Keratinocyte (primary cell): ENCODE measurements around the gene PTPN13. TPM values are rescaled to one million over a fixed set of nuclear protein-coding genes. Genes with fewer than 3 reads are reported as not detected.

ENCODE experiments used
- DNase-seq: peaks from one replicate; pipeline ENCODE4 v3.0.0-alpha.2; 2011; ENCODE audit warnings: low read depth, missing footprints, low spot score
- FAIRE-seq: peaks from 2 replicates; lab custom pipeline; 2011; peaks lifted over from hg19 to GRCh38; lab: Jason Lieb, UNC
- H2AFZ ChIP-seq: 2 replicates; pipeline ENCODE4 v1.6.0; 2012; ENCODE audit warnings: low read length, control low read depth, inconsistent platforms; ENCODE audit not compliant: control insufficient read depth
- H3K27ac ChIP-seq: 2 replicates; pipeline ENCODE4 v1.5.1; 2011; ENCODE audit warnings: low read length; ENCODE audit not compliant: control insufficient read depth, insufficient read depth
- H3K27me3 ChIP-seq: 3 replicates; pipeline ENCODE4 v1.6.0; 2011; ENCODE audit warnings: low read length; ENCODE audit not compliant: control insufficient read depth, insufficient read depth; ENCODE audit errors: extremely low read depth
- H3K36me3 ChIP-seq, 2 experiments: 2 replicates in 1 of 2; 3 replicates in 1 of 2; pipeline ENCODE4 v1.5.1; 2011; ENCODE audit warnings: low read length in 2 of 2, mild to moderate bottlenecking in 1 of 2; ENCODE audit not compliant: control insufficient read depth in 2 of 2, insufficient read depth in 2 of 2; ENCODE audit errors: extremely low read depth in 1 of 2
- H3K4me1 ChIP-seq: 3 replicates; pipeline ENCODE4 v1.5.1; 2011; ENCODE audit warnings: low read length; ENCODE audit not compliant: control insufficient read depth, insufficient read depth; ENCODE audit errors: extremely low read depth
- H3K4me2 ChIP-seq: 3 replicates; pipeline ENCODE4 v1.6.0; 2011; ENCODE audit warnings: low read depth, low read length; ENCODE audit not compliant: control insufficient read depth, insufficient read depth; ENCODE audit errors: extremely low read depth
- H3K4me3 ChIP-seq, 3 experiments: fragments of 200-600 bp in 1 of 3; sonication (generic) in 1 of 3; 2 replicates in 2 of 3; 3 replicates in 1 of 3; pipeline ENCODE4 v1.5.1; 2011 to 2016; ENCODE audit warnings: low read length in 3 of 3, mild to moderate bottlenecking in 3 of 3, control low read depth in 2 of 3, inconsistent platforms in 1 of 3, low read depth in 1 of 3, mixed read lengths in 1 of 3, mixed run types in 1 of 3, moderate library complexity in 1 of 3; ENCODE audit not compliant: control insufficient read depth in 2 of 3, insufficient read depth in 2 of 3; ENCODE audit errors: extremely low read depth in 1 of 3
- H3K79me2 ChIP-seq: 2 replicates; pipeline ENCODE4 v1.6.0; 2012; ENCODE audit warnings: low read length; ENCODE audit not compliant: control insufficient read depth, insufficient read depth
- H3K9ac ChIP-seq: 3 replicates; pipeline ENCODE4 v1.6.0; 2011; ENCODE audit warnings: low read length; ENCODE audit not compliant: control insufficient read depth, insufficient read depth; ENCODE audit errors: extremely low read depth
- H3K9me1 ChIP-seq: 3 replicates; pipeline ENCODE4 v1.6.0; 2011; ENCODE audit warnings: low read length; ENCODE audit not compliant: control insufficient read depth, insufficient read depth; ENCODE audit errors: extremely low read depth
- H3K9me3 ChIP-seq: 2 replicates; pipeline ENCODE4 v1.5.1; 2012; ENCODE audit warnings: low read depth, low read length; ENCODE audit not compliant: control insufficient read depth
- H4K20me1 ChIP-seq: 3 replicates; pipeline ENCODE4 v1.6.0; 2011; ENCODE audit warnings: low read length; ENCODE audit not compliant: control insufficient read depth, insufficient read depth; ENCODE audit errors: extremely low read depth
- EZH2 ChIP-seq: IDR thresholded peaks from one replicate; pipeline ENCODE4 v1.6.1; 2012; ENCODE audit warnings: inconsistent platforms, mild to moderate bottlenecking, low read length, moderate library complexity
- dilution Hi-C: fragments of 300-500 bp; cut with MboI; formaldehyde crosslinking; loops from one replicate; pipeline ENCODE4 v1.7.0; 2020; ENCODE audit warnings: low sequenced_read_pairs; ENCODE audit not compliant: extremely low pct_ligation_motif_present
- polyA plus RNA-seq, 5 experiments: library from polyadenylated mRNA; depleted of rRNA in 3 of 5; stranded (reverse) in 3 of 5; stranded (forward) in 1 of 5; unstranded in 1 of 5; fragments of >200 nt; gene quantifications; 1 replicate in 1 of 5; 2 replicates in 3 of 5; 3 replicates in 1 of 5; pipeline versions ENCODE4 v1.2.1 to v1.2.3, GENCODE V29; 2011 to 2012; ENCODE audit warnings: missing spikeins in 2 of 5, low read depth in 1 of 5, low replicate concordance in 1 of 5
- TF ChIP-seq, protein P1 (sequence below), 3 experiments: IDR thresholded peaks in 1 of 3; conservative IDR thresholded peaks in 1 of 3; optimal IDR thresholded peaks in 1 of 3; 2 replicates in 2 of 3; 3 replicates in 1 of 3; pipeline versions ENCODE3 to v1.5.1; 2011; ENCODE audit warnings: low read length in 3 of 3, mild to moderate bottlenecking in 3 of 3, moderate library complexity in 2 of 3, control low read depth in 1 of 3, inconsistent platforms in 1 of 3; ENCODE audit not compliant: insufficient read depth in 2 of 3; ENCODE audit errors: extremely low read depth in 1 of 3

Gene PTPN13
- polyA plus RNA-seq, 1 donor (not counting 4 experiments of a cell fraction or from before 2014, with no cell fraction given) = 37.6 TPM

DNA sequence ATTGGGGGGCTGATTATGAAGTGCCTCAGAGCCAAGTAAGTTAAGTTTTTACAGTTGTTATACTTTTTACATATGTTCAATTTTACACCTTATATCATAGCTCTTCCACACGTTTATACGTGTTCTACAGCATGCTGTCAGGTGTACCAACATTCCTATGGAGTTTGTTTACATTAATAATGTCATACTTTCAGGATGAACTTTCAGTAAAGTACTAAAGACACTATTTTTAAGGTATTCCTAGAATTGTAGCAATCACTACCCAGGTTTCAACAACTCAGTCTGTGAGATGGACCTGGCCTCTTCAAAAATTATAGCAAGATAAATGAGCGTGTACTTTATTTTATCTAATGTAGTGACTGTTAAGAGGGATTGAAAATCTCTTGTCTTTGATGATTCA lies 92.6 kb downstream of the PTPN13 start:
- Histone ChIP-seq H3K9me3 (no peaks in the 10 kb centered on the region), H4K20me1 (no peaks in the 10 kb centered on the region), H3K27me3 (no peaks in the 10 kb centered on the region), H3K4me1 (peaks cover 5% of the 10 kb centered on the region), H3K4me3 (no peak overlapping the region), H3K36me3 (peaks cover 5 to 9% of the 10 kb centered on the region in 2 experiments), H3K4me2 (no peak overlapping the region), H3K27ac (no peak overlapping the region), H2AFZ (no peak overlapping the region), H3K9me1 (no peaks in the 10 kb centered on the region), H3K9ac (no peak overlapping the region), H3K79me2 (peaks cover 2% of the 10 kb centered on the region)
- DNase-seq (no peak), FAIRE-seq (no peak)
- dilution Hi-C loops = no loop called here
- TF ChIP-seq, protein P1, sequence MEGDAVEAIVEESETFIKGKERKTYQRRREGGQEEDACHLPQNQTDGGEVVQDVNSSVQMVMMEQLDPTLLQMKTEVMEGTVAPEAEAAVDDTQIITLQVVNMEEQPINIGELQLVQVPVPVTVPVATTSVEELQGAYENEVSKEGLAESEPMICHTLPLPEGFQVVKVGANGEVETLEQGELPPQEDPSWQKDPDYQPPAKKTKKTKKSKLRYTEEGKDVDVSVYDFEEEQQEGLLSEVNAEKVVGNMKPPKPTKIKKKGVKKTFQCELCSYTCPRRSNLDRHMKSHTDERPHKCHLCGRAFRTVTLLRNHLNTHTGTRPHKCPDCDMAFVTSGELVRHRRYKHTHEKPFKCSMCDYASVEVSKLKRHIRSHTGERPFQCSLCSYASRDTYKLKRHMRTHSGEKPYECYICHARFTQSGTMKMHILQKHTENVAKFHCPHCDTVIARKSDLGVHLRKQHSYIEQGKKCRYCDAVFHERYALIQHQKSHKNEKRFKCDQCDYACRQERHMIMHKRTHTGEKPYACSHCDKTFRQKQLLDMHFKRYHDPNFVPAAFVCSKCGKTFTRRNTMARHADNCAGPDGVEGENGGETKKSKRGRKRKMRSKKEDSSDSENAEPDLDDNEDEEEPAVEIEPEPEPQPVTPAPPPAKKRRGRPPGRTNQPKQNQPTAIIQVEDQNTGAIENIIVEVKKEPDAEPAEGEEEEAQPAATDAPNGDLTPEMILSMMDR (optimal IDR thresholded peaks at IDR 0.05 in 1 of 3, IDR thresholded peaks at IDR 0.05 in 1 of 3, conservative IDR thresholded peaks at IDR 0.05 in 1 of 3; ENCODE audit: extremely low read depth in 1 of 3, insufficient read depth in 2 of 3, low read length in 3 of 3) = no peak
- no peak for TF ChIP-seq EZH2

DNA sequence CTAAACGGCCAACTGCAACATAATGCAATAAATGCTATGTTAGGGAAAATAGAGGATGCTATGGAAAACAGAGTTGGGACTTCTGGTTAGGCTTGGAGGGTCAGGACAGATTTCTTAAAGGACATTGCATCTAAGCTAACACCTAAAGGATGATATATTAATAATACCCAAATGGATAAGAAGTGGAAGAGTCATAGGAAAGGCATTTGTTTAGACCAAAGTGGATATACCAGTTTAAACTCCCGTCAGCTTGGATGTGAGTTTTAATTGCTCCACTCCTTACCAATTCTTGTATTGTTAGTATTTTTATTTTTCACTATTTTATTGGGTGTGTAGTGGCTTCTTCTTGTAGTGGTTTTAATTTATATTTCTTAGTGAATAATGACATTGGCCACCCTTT lies 93.9 kb downstream of the PTPN13 start:
- H3K27ac ChIP-seq = no peak overlapping the region
- no peak for DNase-seq
- no peak for FAIRE-seq

More for the DNA sequence above, 93.9 kb downstream of the PTPN13 start:
- no peaks in the 10 kb centered on the region for H3K9me3 ChIP-seq
- peaks cover 2% of the 10 kb centered on the region for H3K79me2 ChIP-seq
- H3K4me3 ChIP-seq = no peak overlapping the region
- H3K4me1 ChIP-seq = peaks cover 5% of the 10 kb centered on the region
- no peak for TF ChIP-seq EZH2
- TF ChIP-seq, protein P1 (optimal IDR thresholded peaks at IDR 0.05 in 1 of 3, IDR thresholded peaks at IDR 0.05 in 1 of 3, conservative IDR thresholded peaks at IDR 0.05 in 1 of 3; ENCODE audit: extremely low read depth in 1 of 3, insufficient read depth in 2 of 3, low read length in 3 of 3) = no peak
- H3K36me3 ChIP-seq = peaks cover 5 to 7% of the 10 kb centered on the region in 2 experiments
- no peaks in the 10 kb centered on the region for H3K9me1 ChIP-seq
- H4K20me1 ChIP-seq = no peaks in the 10 kb centered on the region
- no peak overlapping the region for H2AFZ ChIP-seq
- dilution Hi-C loops = no loop called here
- no peak overlapping the region for H3K4me2 ChIP-seq
- no peaks in the 10 kb centered on the region for H3K27me3 ChIP-seq
- no peak overlapping the region for H3K9ac ChIP-seq
